Transverse colon (tissue), 3 donors: Measurements from ENCODE around the gene ENPP3.

ENCODE experiments used
- POLR2A ChIP-seq: fragments of 450-650 bp; IDR thresholded peaks from one replicate; pipeline ENCODE4 v1.6.1; 2016; ENCODE audit warnings: antibody characterized with exemption, mild to moderate bottlenecking, moderate library complexity
- TF ChIP-seq, protein P1 (sequence below), 5 experiments: fragments of 200-600 bp in 3 of 5; fragments of 450-650 bp in 2 of 5; sonication (generic) in 3 of 5; IDR thresholded peaks; 1 replicate in 2 of 5; 2 replicates in 3 of 5; pipeline ENCODE4 v1.5.1; 2016 to 2017; ENCODE audit warnings: antibody characterized with exemption in 5 of 5, inconsistent platforms in 3 of 5, mild to moderate bottlenecking in 2 of 5, moderate library complexity in 1 of 5

DNA sequence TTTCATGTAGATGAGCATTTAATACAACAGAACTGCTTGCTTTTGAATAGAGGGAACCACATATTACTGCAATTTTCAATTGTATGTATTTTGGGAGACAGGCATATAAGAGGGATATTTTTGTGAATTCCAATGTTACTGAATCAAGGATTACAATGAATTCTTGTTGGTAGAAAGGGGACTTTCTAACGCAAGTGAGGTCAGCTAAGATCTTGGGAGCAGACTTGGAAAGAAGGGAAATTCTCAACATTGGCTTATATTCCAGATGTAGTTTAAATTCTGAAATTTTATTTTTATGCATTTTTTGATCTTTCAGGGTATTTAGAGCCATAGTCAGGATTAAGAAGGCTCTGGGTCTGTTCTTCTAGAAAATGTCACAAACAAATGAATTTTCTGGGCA lies 117.0 kb downstream of the ENPP3 start:
- TF ChIP-seq, protein P1, sequence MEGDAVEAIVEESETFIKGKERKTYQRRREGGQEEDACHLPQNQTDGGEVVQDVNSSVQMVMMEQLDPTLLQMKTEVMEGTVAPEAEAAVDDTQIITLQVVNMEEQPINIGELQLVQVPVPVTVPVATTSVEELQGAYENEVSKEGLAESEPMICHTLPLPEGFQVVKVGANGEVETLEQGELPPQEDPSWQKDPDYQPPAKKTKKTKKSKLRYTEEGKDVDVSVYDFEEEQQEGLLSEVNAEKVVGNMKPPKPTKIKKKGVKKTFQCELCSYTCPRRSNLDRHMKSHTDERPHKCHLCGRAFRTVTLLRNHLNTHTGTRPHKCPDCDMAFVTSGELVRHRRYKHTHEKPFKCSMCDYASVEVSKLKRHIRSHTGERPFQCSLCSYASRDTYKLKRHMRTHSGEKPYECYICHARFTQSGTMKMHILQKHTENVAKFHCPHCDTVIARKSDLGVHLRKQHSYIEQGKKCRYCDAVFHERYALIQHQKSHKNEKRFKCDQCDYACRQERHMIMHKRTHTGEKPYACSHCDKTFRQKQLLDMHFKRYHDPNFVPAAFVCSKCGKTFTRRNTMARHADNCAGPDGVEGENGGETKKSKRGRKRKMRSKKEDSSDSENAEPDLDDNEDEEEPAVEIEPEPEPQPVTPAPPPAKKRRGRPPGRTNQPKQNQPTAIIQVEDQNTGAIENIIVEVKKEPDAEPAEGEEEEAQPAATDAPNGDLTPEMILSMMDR (IDR thresholded peaks at IDR 0.05), result no peak
- TF ChIP-seq POLR2A, result no peak
